ENCODE data around the gene MSTO1.

GRCh38 chr1:155591770-155592169 lies 18.2 kb upstream of the MSTO1 start:
- TF ChIP-seq CTCF (IDR thresholded peaks at IDR 0.05; ENCODE audit: low read depth, low read length), result peak; percentile 15
- no peak for TF ChIP-seq POLR2A (IDR thresholded peaks at IDR 0.05; ENCODE audit: extremely low read depth, insufficient read length)
